GM10248 (cell line): ENCODE results near the gene ABHD12.

Experiments
- CTCF ChIA-PET: fragments of 300-600 bp; sonication (Branson Sonifier 250); formaldehyde crosslinking; extraction: SDS; loops from one replicate; lab custom pipeline; 2021; ENCODE audit warnings: antibody characterized with exemption; lab: Yijun Ruan, JAX
- POLR2A ChIA-PET: fragments of 350-650 bp; sonication (Branson Sonifier 250); formaldehyde crosslinking; extraction: SDS; loops from one replicate; lab custom pipeline; 2020; ENCODE audit warnings: antibody characterized with exemption; lab: Yijun Ruan, JAX
- DNase-seq: peaks from one replicate; pipeline ENCODE4 v3.0.0; 2012; ENCODE audit errors: extremely low spot score
- CTCF ChIP-seq: IDR thresholded peaks from 2 replicates; pipeline ENCODE4 v1.5.1; 2012; ENCODE audit warnings: mild to moderate bottlenecking, low read depth; ENCODE audit errors: extremely low read depth, missing control alignments, control extremely low read depth

ABHD12 gene

GRCh38 chr20:25389401-25389857 is 1.2 kb downstream of the ABHD12 start:
- DNase-seq, result no peak
- CTCF ChIA-PET, result no interaction called here

GRCh38 chr20:25382704-25383370 is 7.8 kb downstream of the ABHD12 start:
- no peak for DNase-seq
- no peak for TF ChIP-seq CTCF
- POLR2A ChIA-PET, result no interaction called here
- CTCF ChIA-PET, result no interaction called here

More at GRCh38 chr20:25389401-25389857, 1.2 kb downstream of the ABHD12 start:
- POLR2A ChIA-PET, result no interaction called here
- no peak for TF ChIP-seq CTCF

GRCh38 chr20:25380945-25381614 is 9.6 kb downstream of the ABHD12 start:
- CTCF ChIA-PET, result interaction anchor here (1.1 kb wide), 1 partner anchor 18 kb away, joined by 3 read pairs; no protein-coding TSS in a partner anchor
- TF ChIP-seq CTCF, result no peak
- no peak for DNase-seq
- POLR2A ChIA-PET, result no interaction called here

GRCh38 chr20:25378884-25379733 is 11.5 kb downstream of the ABHD12 start:
- DNase-seq, result no peak
- POLR2A ChIA-PET, result no interaction called here
- CTCF ChIA-PET, result interaction anchor here (1.0 to 1.1 kb wide), 2 partner anchors 8 to 20 kb away, joined by 3 read pairs; no protein-coding TSS in a partner anchor
- TF ChIP-seq CTCF, result no peak

GRCh38 chr20:25378189-25378883 is 12.3 kb downstream of the ABHD12 start:
- DNase-seq, result no peak
- TF ChIP-seq CTCF, result no peak
- POLR2A ChIA-PET, result no interaction called here
- CTCF ChIA-PET, result interaction anchor here (1.0 to 1.1 kb wide), 2 partner anchors 8 to 20 kb away, joined by 3 read pairs; no protein-coding TSS in a partner anchor
